Activated naive CD4-positive, alpha-beta T cell treated with anti-CD3 and anti-CD28 coated beads, Interleukin-2, amount 50 U/mL, for 24 hours (primary cell): ENCODE measurements around the gene NPHP4.
A peak's percentile ranks its signal among the peaks of the same experiment; 100 is the strongest.

Source experiments
- H3K27ac Mint-ChIP-seq: one replicate; pipeline ENCODE4 v1.8.0; 2021; ENCODE audit warnings: mild to moderate bottlenecking, mixed read lengths
- H3K27me3 Mint-ChIP-seq: one replicate; pipeline ENCODE4 v1.8.0; 2021; ENCODE audit warnings: mixed read lengths
- H3K36me3 Mint-ChIP-seq: one replicate; pipeline ENCODE4 v1.8.0; 2021; ENCODE audit warnings: mixed read lengths
- H3K4me1 Mint-ChIP-seq: one replicate; pipeline ENCODE4 v1.8.0; 2021; ENCODE audit warnings: mixed read lengths
- H3K4me3 Mint-ChIP-seq: one replicate; pipeline ENCODE4 v1.8.0; 2021; ENCODE audit warnings: mild to moderate bottlenecking, mixed read lengths
- H3K9me3 Mint-ChIP-seq: one replicate; pipeline ENCODE4 v1.8.0; 2021; ENCODE audit warnings: mixed read lengths

The NPHP4 gene

GRCh38 chr1:6000444-6001288 lies 8.4 kb upstream of the NPHP4 start:
- Mint-ChIP-seq H3K36me3 (no peaks in the 10 kb centered on the region), H3K27ac (peak overlapping the region; percentile 23), H3K27me3 (no peaks in the 10 kb centered on the region), H3K4me1 (peaks cover 39% of the 10 kb centered on the region), H3K9me3 (no peaks in the 10 kb centered on the region), H3K4me3 (no peak overlapping the region)

- Mint-ChIP-seq H3K36me3 (no peaks in the 10 kb centered on the region), H3K9me3 (no peaks in the 10 kb centered on the region), H3K4me1 (peaks cover 40% of the 10 kb centered on the region), H3K27me3 (no peaks in the 10 kb centered on the region), H3K27ac (no peak overlapping the region), H3K4me3 (no peak overlapping the region)
Observed at GRCh38 chr1:5999711-6000443, 7.7 kb upstream of the NPHP4 start.

GRCh38 chr1:5998906-5999301 lies 6.7 kb upstream of the NPHP4 start:
- Mint-ChIP-seq H3K4me1 (peaks cover 43% of the 10 kb centered on the region), H3K27ac (no peak overlapping the region), H3K27me3 (no peaks in the 10 kb centered on the region), H3K9me3 (no peaks in the 10 kb centered on the region), H3K36me3 (no peaks in the 10 kb centered on the region), H3K4me3 (no peak overlapping the region)

GRCh38 chr1:5998051-5998905 lies 6.1 kb upstream of the NPHP4 start:
- H3K4me3 Mint-ChIP-seq = no peak overlapping the region
- no peaks in the 10 kb centered on the region for H3K27me3 Mint-ChIP-seq
- H3K4me1 Mint-ChIP-seq = peaks cover 44% of the 10 kb centered on the region
- peak overlapping the region; percentile 87 for H3K27ac Mint-ChIP-seq
- no peaks in the 10 kb centered on the region for H3K9me3 Mint-ChIP-seq
- H3K36me3 Mint-ChIP-seq = no peaks in the 10 kb centered on the region

- Mint-ChIP-seq H3K4me1 (peaks cover 44% of the 10 kb centered on the region), H3K9me3 (no peaks in the 10 kb centered on the region), H3K4me3 (no peak overlapping the region)
Observed at GRCh38 chr1:5997316-5997715, 5.1 kb upstream of the NPHP4 start.

GRCh38 chr1:5996641-5997270 lies 4.5 kb upstream of the NPHP4 start:
- Mint-ChIP-seq H3K27ac (no peak overlapping the region), H3K27me3 (no peaks in the 10 kb centered on the region), H3K4me1 (peaks cover 44% of the 10 kb centered on the region), H3K9me3 (no peaks in the 10 kb centered on the region), H3K36me3 (no peaks in the 10 kb centered on the region), H3K4me3 (no peak overlapping the region)

More at GRCh38 chr1:5997316-5997715, 5.1 kb upstream of the NPHP4 start:
- Mint-ChIP-seq H3K27me3 (no peaks in the 10 kb centered on the region), H3K36me3 (no peaks in the 10 kb centered on the region), H3K27ac (no peak overlapping the region)

- no peaks in the 10 kb centered on the region for H3K9me3 Mint-ChIP-seq
- no peak overlapping the region for H3K27ac Mint-ChIP-seq
- no peak overlapping the region for H3K4me3 Mint-ChIP-seq
- no peaks in the 10 kb centered on the region for H3K36me3 Mint-ChIP-seq
- H3K4me1 Mint-ChIP-seq = peaks cover 46% of the 10 kb centered on the region
- no peaks in the 10 kb centered on the region for H3K27me3 Mint-ChIP-seq
Observed at GRCh38 chr1:5995871-5996630, 3.8 kb upstream of the NPHP4 start.

- Mint-ChIP-seq H3K36me3 (no peaks in the 10 kb centered on the region), H3K9me3 (no peaks in the 10 kb centered on the region), H3K27ac (peak overlapping the region; percentile 92), H3K4me1 (peaks cover 48% of the 10 kb centered on the region), H3K4me3 (peak overlapping the region; percentile 97), H3K27me3 (no peaks in the 10 kb centered on the region)
Observed at GRCh38 chr1:5994713-5995621, 2.7 kb upstream of the NPHP4 start.

GRCh38 chr1:5993556-5994491 lies 1.6 kb upstream of the NPHP4 start:
- Mint-ChIP-seq H3K9me3 (no peaks in the 10 kb centered on the region), H3K27ac (peak overlapping the region; percentile 91), H3K4me3 (peak overlapping the region; percentile 97), H3K4me1 (peaks cover 43% of the 10 kb centered on the region), H3K36me3 (no peaks in the 10 kb centered on the region), H3K27me3 (no peaks in the 10 kb centered on the region)

- H3K9me3 Mint-ChIP-seq = no peaks in the 10 kb centered on the region
- peaks cover 38% of the 10 kb centered on the region for H3K4me1 Mint-ChIP-seq
- H3K4me3 Mint-ChIP-seq = peak overlapping the region; percentile 97
- H3K27ac Mint-ChIP-seq = peak overlapping the region; percentile 91
- H3K36me3 Mint-ChIP-seq = no peaks in the 10 kb centered on the region
- no peaks in the 10 kb centered on the region for H3K27me3 Mint-ChIP-seq
Observed at GRCh38 chr1:5992814-5993555, 760 bp upstream of the NPHP4 start.

GRCh38 chr1:5991381-5992025 lies 722 bp downstream of the NPHP4 start:
- no peaks in the 10 kb centered on the region for H3K36me3 Mint-ChIP-seq
- peak overlapping the region; percentile 92 for H3K27ac Mint-ChIP-seq
- H3K4me1 Mint-ChIP-seq = peaks cover 32% of the 10 kb centered on the region
- no peaks in the 10 kb centered on the region for H3K9me3 Mint-ChIP-seq
- no peaks in the 10 kb centered on the region for H3K27me3 Mint-ChIP-seq
- H3K4me3 Mint-ChIP-seq = peak overlapping the region; percentile 97

GRCh38 chr1:5990913-5991312 lies 1.3 kb downstream of the NPHP4 start:
- peak overlapping the region; percentile 92 for H3K27ac Mint-ChIP-seq

More at GRCh38 chr1:5990913-5991312, 1.3 kb downstream of the NPHP4 start:
- H3K4me1 Mint-ChIP-seq = peaks cover 29% of the 10 kb centered on the region
- H3K9me3 Mint-ChIP-seq = no peaks in the 10 kb centered on the region
- H3K27me3 Mint-ChIP-seq = no peaks in the 10 kb centered on the region
- H3K36me3 Mint-ChIP-seq = no peaks in the 10 kb centered on the region
- H3K4me3 Mint-ChIP-seq = peak overlapping the region; percentile 88
